Fibroblast of pulmonary artery (primary cell): ENCODE data around the gene DVL2.

Source experiments
- DNase-seq: peaks from one replicate; pipeline ENCODE4 v3.0.0-alpha.2; 2010; ENCODE audit warnings: low read depth
- H3K4me3 ChIP-seq: replicated peaks from 2 replicates; pipeline ENCODE4 v1.5.1; 2011; ENCODE audit warnings: low read depth, mild to moderate bottlenecking, control low read depth, low read length, moderate library complexity
- TF ChIP-seq, protein P1 (sequence below): IDR thresholded peaks from 2 replicates; pipeline ENCODE4 v1.5.1; 2011; ENCODE audit warnings: mild to moderate bottlenecking, control low read depth, low read length, inconsistent platforms; ENCODE audit errors: missing control alignments

DVL2 gene

DNA sequence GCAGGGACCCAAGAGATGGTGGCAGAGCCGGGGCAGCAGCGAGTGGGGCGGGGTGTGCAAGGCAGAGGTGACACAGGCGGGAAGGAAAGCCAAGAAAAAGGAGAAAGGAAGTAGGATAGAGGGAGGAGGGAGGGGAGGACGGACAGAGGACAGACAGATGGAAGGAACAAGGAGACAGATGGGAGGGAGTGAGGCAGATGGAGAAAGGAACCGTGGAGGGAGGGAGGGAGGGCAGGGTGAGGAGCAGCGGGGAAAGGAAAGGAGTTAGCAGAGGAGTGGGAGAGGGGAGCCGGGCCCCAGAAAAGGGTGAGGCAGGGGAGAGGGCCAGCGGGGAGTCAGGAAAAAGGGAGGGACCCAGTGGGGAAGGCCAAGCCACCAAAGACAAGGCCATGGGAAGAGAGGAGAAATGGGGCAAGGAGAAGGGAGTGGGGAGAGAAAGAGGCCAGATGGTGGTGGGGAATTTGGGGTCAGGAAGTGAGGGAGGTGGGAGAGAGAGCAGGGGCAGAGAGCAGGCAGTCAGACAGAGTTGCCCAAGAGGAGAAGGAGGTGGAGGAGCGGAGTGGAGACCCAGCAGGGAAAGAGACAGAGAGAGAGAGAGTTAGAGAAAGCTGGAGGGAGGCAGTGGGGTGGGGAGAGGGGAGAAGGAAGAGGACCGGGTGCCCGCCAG lies 41.9 kb downstream of the DVL2 start:
- TF ChIP-seq, protein P1, sequence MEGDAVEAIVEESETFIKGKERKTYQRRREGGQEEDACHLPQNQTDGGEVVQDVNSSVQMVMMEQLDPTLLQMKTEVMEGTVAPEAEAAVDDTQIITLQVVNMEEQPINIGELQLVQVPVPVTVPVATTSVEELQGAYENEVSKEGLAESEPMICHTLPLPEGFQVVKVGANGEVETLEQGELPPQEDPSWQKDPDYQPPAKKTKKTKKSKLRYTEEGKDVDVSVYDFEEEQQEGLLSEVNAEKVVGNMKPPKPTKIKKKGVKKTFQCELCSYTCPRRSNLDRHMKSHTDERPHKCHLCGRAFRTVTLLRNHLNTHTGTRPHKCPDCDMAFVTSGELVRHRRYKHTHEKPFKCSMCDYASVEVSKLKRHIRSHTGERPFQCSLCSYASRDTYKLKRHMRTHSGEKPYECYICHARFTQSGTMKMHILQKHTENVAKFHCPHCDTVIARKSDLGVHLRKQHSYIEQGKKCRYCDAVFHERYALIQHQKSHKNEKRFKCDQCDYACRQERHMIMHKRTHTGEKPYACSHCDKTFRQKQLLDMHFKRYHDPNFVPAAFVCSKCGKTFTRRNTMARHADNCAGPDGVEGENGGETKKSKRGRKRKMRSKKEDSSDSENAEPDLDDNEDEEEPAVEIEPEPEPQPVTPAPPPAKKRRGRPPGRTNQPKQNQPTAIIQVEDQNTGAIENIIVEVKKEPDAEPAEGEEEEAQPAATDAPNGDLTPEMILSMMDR = no peak

DNA sequence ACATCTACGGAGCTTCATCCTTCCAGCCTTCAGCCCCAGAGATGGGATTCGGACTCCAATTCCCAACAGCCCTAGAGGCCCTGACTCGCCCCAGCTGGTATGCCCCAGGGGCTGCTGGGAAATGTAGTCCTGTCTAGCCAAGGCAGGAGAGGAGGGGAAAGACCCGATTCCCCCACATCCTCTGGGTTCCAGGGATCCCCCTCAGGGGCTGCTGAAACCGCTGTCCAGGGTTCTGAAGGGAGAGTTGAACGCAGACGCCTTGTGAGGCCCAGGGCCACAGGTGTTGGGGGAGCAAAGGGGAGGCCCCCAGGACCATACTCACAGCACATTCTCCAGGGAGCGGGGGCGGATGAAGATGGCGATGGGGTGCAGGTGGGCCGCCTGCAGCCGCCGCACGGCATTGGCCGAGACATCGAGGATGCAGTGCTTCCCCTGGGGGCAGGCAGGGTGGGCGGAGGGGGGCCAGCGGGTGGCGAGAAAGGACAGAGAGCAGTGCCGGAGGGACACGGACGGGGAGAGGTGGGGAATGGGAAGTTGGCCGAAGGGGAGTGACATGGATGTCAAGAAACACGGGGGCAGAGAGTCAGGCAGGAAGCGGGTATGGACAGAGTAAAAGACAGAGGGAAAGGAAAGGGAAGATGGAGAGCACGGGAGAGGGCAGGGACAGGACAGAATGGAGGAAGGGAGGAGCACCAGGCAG lies 42.6 kb downstream of the DVL2 start:
- no peak for DNase-seq
- H3K4me3 ChIP-seq = no peak overlapping the region
- TF ChIP-seq, protein P1 = no peak

More for the DNA sequence above, 41.9 kb downstream of the DVL2 start:
- no peak for DNase-seq
- no peak overlapping the region for H3K4me3 ChIP-seq

DNA sequence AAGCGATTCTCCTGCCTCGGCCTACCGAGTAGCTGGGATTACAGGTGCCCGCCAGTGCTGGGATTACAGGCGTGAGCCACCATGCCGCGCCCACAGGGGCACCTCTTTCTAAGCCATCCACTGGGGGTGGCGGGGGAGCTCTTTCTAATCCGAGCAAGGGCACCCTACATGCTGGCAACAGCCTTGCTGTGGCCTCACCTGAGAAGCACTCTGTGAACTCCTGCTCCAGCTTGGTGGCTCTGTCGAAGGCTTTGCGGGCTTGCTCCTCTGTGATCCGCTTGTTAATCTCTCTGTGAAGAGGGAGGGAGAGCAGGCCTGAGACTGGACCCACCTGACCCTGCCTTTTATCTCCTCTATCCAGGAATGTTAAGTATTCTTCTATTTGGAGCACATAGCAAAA lies 43.2 kb downstream of the DVL2 start:
- TF ChIP-seq, protein P1 = no peak
- H3K4me3 ChIP-seq = no peak overlapping the region
- no peak for DNase-seq

DNA sequence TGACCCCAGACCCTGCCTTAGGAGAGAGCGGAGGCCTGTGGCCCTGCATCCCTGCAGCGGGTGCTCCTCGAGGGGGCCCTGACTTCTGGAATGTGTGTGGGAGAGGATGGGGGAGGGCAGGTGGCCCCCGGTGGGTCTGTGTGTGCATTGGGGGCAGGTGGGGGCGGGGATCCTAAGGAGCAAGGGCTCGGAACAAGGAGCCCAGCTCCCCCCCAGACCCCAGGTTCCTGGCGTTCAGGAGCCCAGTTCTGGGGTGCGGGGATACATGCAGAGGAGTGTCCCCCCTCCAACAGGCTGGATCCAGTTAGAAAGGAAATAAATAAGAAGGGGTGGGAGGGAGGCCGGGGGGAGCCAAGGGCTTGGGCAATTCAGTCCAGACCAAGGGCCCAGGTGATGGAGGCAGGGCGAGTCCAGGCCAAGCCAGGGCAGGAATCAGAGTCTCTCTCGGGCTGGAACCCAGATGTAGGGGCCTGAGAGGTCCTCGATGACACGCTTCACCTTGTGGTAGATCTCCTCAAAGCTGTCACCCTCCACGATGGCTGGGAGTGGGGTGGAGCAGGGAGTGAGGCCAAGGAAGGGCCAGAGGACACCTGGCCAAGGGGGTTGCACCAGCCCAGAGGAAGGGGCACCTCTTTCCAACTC lies 43.9 kb downstream of the DVL2 start:
- TF ChIP-seq, protein P1 = no peak
- H3K4me3 ChIP-seq = no peak overlapping the region
- DNase-seq = no peak

DNA sequence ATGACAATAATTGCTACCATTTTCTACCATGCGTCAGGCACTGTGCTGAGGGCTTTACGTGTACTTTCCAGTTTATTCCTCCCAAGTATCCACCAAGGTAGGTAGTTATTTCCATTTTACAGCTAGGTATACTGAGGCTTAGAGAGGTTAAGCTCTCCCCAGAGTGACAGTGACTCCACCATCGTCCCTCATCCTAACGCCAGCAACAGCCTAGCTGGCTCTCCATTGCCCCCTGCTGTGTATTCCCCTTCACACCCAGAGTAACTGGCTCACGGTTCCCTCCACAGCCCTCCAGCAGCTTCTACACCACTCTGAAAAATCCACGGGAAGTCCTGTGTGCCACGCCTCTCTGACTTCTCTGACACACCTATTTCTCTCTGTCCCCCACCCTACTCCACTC lies 48.1 kb downstream of the DVL2 start:
- H3K4me3 ChIP-seq = no peak overlapping the region
- peak; percentile 16 for DNase-seq

DNA sequence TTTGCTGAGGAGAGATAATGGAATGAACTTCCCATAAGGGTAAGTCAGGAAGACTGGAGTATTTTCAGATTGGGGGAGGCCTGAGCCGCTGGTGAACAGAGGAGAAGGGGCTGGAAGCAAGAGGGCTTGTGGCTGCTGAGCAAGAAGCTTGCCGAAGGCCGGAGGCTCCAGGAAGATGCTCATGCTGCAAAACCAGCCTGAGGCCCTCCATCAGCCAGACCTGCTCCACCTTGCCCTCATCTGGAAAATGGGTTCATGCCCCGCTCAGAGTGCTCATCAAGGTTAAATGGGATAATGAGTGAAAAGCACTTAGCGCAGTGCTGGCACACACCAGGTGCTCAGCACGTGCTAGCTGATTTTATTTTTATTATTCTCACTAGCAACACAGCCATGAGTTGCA lies 49.7 kb downstream of the DVL2 start:
- TF ChIP-seq, protein P1 = no peak
- DNase-seq = no peak
- no peak overlapping the region for H3K4me3 ChIP-seq

More for the DNA sequence above, 48.1 kb downstream of the DVL2 start:
- TF ChIP-seq, protein P1 = peak; percentile 26
